Liver (tissue), 9 donors: ENCODE measurements around the gene RPS6KC1. TPM values are rescaled to one million over a fixed set of nuclear protein-coding genes. Genes with fewer than 3 reads are reported as not detected.

Experiments
- DNase-seq: peaks from one replicate; pipeline ENCODE4 v3.0.0-alpha.2; 2017; ENCODE audit warnings: low spot score
- H3K27ac ChIP-seq, 2 donors: one replicate each; pipeline ENCODE4 v1.7.0; 2013; ENCODE audit warnings: inconsistent platforms in 2 of 2, low read length in 2 of 2, control low read depth in 1 of 2, low read depth in 1 of 2, mild to moderate bottlenecking in 1 of 2
- H3K27me3 ChIP-seq, 4 donors: one replicate each; pipeline versions ENCODE4 v1.6.1 to v1.7.0; 2013; ENCODE audit warnings: low read length in 3 of 4, inconsistent platforms in 1 of 4, mild to moderate bottlenecking in 1 of 4, moderate library complexity in 1 of 4; ENCODE audit not compliant: control insufficient read depth in 4 of 4, insufficient read depth in 4 of 4
- H3K36me3 ChIP-seq, 4 donors: one replicate each; pipeline versions ENCODE4 v1.6.1 to v1.7.0; 2013; ENCODE audit warnings: low read length in 3 of 4, mild to moderate bottlenecking in 3 of 4, low read depth in 1 of 4, moderate library complexity in 1 of 4; ENCODE audit not compliant: control insufficient read depth in 4 of 4, insufficient read depth in 3 of 4
- H3K4me1 ChIP-seq, 4 donors: one replicate each; pipeline versions ENCODE4 v1.6.1 to v1.7.0; 2013; ENCODE audit warnings: low read length in 3 of 4, mild to moderate bottlenecking in 3 of 4, moderate library complexity in 1 of 4; ENCODE audit not compliant: control insufficient read depth in 4 of 4, insufficient read depth in 4 of 4
- H3K4me3 ChIP-seq, 3 donors: one replicate each; pipeline versions ENCODE4 v1.6.1 to v1.7.0; 2013; ENCODE audit warnings: low read length in 3 of 3, control low read depth in 1 of 3, low read depth in 1 of 3, mild to moderate bottlenecking in 1 of 3
- H3K9ac ChIP-seq, 2 donors: one replicate each; pipeline ENCODE4 v1.7.0; 2013; ENCODE audit warnings: low read length in 2 of 2, mild to moderate bottlenecking in 2 of 2, moderate library complexity in 2 of 2, control low read depth in 1 of 2, low read depth in 1 of 2
- H3K9me3 ChIP-seq, 4 donors: one replicate each; pipeline versions ENCODE4 v1.6.1 to v1.7.0; 2013; ENCODE audit warnings: low read length in 3 of 4; ENCODE audit not compliant: control insufficient read depth in 4 of 4
- ATF3 ChIP-seq: IDR thresholded peaks from 2 replicates; pipeline ENCODE4 v1.6.1; 2016; ENCODE audit warnings: antibody characterized with exemption
- EGR1 ChIP-seq, 2 donors: IDR thresholded peaks; 2 replicates each; pipeline ENCODE4 v1.6.1; 2016 to 2018; ENCODE audit warnings: antibody characterized with exemption in 2 of 2, low read depth in 2 of 2
- FOXA1 ChIP-seq: IDR thresholded peaks from 2 replicates; pipeline ENCODE4 v1.6.1; 2016; ENCODE audit warnings: antibody characterized with exemption
- FOXA2 ChIP-seq: IDR thresholded peaks from 2 replicates; pipeline ENCODE4 v1.6.1; 2016; ENCODE audit warnings: antibody characterized with exemption
- GABPA ChIP-seq, 2 donors: IDR thresholded peaks in 1 of 2; conservative IDR thresholded peaks in 1 of 2; 2 replicates each; pipeline ENCODE4 v1.6.1; 2016; ENCODE audit warnings: antibody characterized with exemption in 2 of 2, mild to moderate bottlenecking in 1 of 2, moderate library complexity in 1 of 2
- HNF4A ChIP-seq, 2 donors: conservative IDR thresholded peaks; 2 replicates each; pipeline ENCODE4 v1.6.1; 2016; ENCODE audit warnings: antibody characterized with exemption in 2 of 2, mild to moderate bottlenecking in 2 of 2
- HNF4G ChIP-seq: IDR thresholded peaks from 2 replicates; pipeline ENCODE4 v1.6.1; 2016; ENCODE audit warnings: antibody characterized with exemption
- JUND ChIP-seq, 2 donors: IDR thresholded peaks; 2 replicates each; pipeline ENCODE4 v1.6.1; 2016; ENCODE audit warnings: antibody characterized with exemption in 2 of 2
- MAX ChIP-seq: IDR thresholded peaks from 2 replicates; pipeline ENCODE4 v1.6.1; 2016; ENCODE audit warnings: antibody characterized with exemption
- NR2F2 ChIP-seq: IDR thresholded peaks from 2 replicates; pipeline ENCODE4 v1.6.1; 2016; ENCODE audit warnings: antibody characterized with exemption
- RAD21 ChIP-seq, 2 donors: IDR thresholded peaks; 2 replicates each; pipeline ENCODE4 v1.6.1; 2016; ENCODE audit warnings: antibody characterized with exemption in 2 of 2, mild to moderate bottlenecking in 2 of 2
- RXRA ChIP-seq, 2 donors: IDR thresholded peaks; 2 replicates each; pipeline ENCODE4 v1.6.1; 2017 to 2018; ENCODE audit warnings: antibody characterized with exemption in 2 of 2, mild to moderate bottlenecking in 1 of 2
- SP1 ChIP-seq: IDR thresholded peaks from 2 replicates; pipeline ENCODE4 v1.6.1; 2018; ENCODE audit warnings: antibody characterized with exemption, mild to moderate bottlenecking
- TAF1 ChIP-seq: conservative IDR thresholded peaks from 2 replicates; pipeline ENCODE4 v1.6.1; 2016; ENCODE audit warnings: antibody characterized with exemption, mild to moderate bottlenecking
- YY1 ChIP-seq: IDR thresholded peaks from 2 replicates; pipeline ENCODE4 v1.6.1; 2016; ENCODE audit warnings: antibody characterized with exemption, mild to moderate bottlenecking
- ZBTB33 ChIP-seq: IDR thresholded peaks from 2 replicates; pipeline ENCODE4 v1.6.1; 2016; ENCODE audit warnings: antibody characterized with exemption
- WGBS: extraction: QIAGEN DNeasy Blood & Tissue Kit; methylation state at CpG from one replicate; pipeline ENCODE4 v1.1.7; 2013; 5-methylcytosine and 5-hydroxymethylcytosine counted together
- polyA plus RNA-seq, 2 donors: library from polyadenylated mRNA; stranded (reverse) in 1 of 2; unstranded in 1 of 2; fragments of 200-250 nt in 1 of 2; fragments of >200 nt in 1 of 2; fragmentation: Nextera tagmentation in 1 of 2; extraction: Ambion mirVana in 1 of 2; gene quantifications; one replicate each; pipeline versions ENCODE4 v1.2.1 to v1.2.3, GENCODE V29; 2013 to 2015
- total RNA-seq, 2 donors: library from RNA; depleted of rRNA; stranded (reverse); fragments of >200 nt; gene quantifications; one replicate each; pipeline ENCODE4 v1.2.3, GENCODE V29; 2014
- TF ChIP-seq, protein P1 (sequence below): fragments of 150-350 bp; IDR thresholded peaks from 2 replicates; pipeline ENCODE4 v1.5.1; 2017; ENCODE audit warnings: improper control_type of control experiment, low read depth, low read length; ENCODE audit not compliant: missing input control
- TF ChIP-seq, protein P2 (sequence below): IDR thresholded peaks from 2 replicates; pipeline ENCODE4 v1.6.1; 2016; ENCODE audit warnings: antibody characterized with exemption, mild to moderate bottlenecking
- donor health status: healthy.
- donor health status: healthy.
- donor health status: healthy.
- donor health status: healthy.
- donor health status: healthy.

Gene RPS6KC1
- total and polyA plus RNA-seq, 4 donors: 3.5 to 15.6 (median 9.8) TPM

DNA sequence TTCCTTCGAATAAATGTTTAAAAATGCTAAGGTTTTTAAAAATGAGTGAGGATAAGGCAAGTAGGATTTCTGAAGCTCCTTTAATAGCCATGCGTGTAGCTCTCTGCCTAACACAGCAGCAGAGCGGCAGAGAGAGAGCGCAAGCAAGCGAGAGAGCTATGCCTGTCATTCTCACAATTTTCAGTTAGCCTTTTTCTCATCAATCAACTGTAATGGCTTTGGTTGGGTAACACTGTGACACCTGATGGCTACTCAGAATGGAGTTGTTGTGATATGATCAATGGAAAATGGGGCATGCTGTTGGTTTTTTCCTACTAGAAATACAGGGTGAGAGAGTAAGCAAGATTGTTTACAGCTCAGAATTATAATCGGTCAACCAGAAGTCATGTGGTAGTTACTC is 198.4 kb downstream of the RPS6KC1 start (continued):
- TF ChIP-seq MAX (no peak), JUND (IDR thresholded peaks at IDR 0.05) (no peak), GABPA (IDR thresholded peaks at IDR 0.05 in 1 of 2, conservative IDR thresholded peaks at IDR 0.05 in 1 of 2) (no peak), HNF4A (conservative IDR thresholded peaks at IDR 0.05) (no peak), RAD21 (IDR thresholded peaks at IDR 0.05) (no peak), ATF3 (no peak)

DNA sequence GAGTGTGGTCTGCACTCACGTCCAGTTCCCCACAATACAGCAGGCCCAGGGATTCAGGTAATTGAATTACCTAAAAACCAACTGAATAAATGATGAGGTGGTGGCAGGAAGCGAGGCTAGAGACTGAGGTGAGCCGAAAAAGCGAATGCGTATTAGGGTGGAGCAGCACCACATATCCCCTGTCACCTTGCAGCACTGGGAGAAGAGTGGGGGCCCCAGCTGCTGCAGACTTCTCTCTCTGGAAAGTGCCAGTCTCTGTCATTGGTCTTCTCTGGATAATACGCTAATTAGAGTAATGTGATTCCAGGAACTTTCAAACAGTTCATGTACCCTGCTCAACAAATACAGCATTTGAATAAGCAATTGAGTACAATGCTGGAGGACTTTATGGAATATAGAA is 199.0 kb downstream of the RPS6KC1 start:
- no peaks in the 10 kb centered on the region for H3K9me3 ChIP-seq
- WGBS: 99% methylated on average over 6 of the region's 6 CpGs
- H3K4me3 ChIP-seq: no peak overlapping the region
- no peak overlapping the region for H3K9ac ChIP-seq
- no peak overlapping the region for H3K27ac ChIP-seq
- peaks cover 0 to 15% (median 4%) of the 10 kb centered on the region in 4 donors for H3K4me1 ChIP-seq
- no peaks in the 10 kb centered on the region for H3K27me3 ChIP-seq
- no peaks in the 10 kb centered on the region for H3K36me3 ChIP-seq
- DNase-seq: no peak
- TF ChIP-seq JUND (IDR thresholded peaks at IDR 0.05): no peak
- TF ChIP-seq HNF4G: no peak
- TF ChIP-seq, protein P1, sequence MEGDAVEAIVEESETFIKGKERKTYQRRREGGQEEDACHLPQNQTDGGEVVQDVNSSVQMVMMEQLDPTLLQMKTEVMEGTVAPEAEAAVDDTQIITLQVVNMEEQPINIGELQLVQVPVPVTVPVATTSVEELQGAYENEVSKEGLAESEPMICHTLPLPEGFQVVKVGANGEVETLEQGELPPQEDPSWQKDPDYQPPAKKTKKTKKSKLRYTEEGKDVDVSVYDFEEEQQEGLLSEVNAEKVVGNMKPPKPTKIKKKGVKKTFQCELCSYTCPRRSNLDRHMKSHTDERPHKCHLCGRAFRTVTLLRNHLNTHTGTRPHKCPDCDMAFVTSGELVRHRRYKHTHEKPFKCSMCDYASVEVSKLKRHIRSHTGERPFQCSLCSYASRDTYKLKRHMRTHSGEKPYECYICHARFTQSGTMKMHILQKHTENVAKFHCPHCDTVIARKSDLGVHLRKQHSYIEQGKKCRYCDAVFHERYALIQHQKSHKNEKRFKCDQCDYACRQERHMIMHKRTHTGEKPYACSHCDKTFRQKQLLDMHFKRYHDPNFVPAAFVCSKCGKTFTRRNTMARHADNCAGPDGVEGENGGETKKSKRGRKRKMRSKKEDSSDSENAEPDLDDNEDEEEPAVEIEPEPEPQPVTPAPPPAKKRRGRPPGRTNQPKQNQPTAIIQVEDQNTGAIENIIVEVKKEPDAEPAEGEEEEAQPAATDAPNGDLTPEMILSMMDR: no peak
- no peak for TF ChIP-seq RXRA (IDR thresholded peaks at IDR 0.05)
- TF ChIP-seq FOXA1: no peak
- no peak for TF ChIP-seq TAF1
- TF ChIP-seq MAX: no peak
- TF ChIP-seq SP1: no peak
- no peak for TF ChIP-seq ZBTB33
- no peak for TF ChIP-seq FOXA2
- no peak for TF ChIP-seq NR2F2
- TF ChIP-seq EGR1 (IDR thresholded peaks at IDR 0.05; ENCODE audit: low read depth in 2 of 2): no peak
- TF ChIP-seq, protein P2, sequence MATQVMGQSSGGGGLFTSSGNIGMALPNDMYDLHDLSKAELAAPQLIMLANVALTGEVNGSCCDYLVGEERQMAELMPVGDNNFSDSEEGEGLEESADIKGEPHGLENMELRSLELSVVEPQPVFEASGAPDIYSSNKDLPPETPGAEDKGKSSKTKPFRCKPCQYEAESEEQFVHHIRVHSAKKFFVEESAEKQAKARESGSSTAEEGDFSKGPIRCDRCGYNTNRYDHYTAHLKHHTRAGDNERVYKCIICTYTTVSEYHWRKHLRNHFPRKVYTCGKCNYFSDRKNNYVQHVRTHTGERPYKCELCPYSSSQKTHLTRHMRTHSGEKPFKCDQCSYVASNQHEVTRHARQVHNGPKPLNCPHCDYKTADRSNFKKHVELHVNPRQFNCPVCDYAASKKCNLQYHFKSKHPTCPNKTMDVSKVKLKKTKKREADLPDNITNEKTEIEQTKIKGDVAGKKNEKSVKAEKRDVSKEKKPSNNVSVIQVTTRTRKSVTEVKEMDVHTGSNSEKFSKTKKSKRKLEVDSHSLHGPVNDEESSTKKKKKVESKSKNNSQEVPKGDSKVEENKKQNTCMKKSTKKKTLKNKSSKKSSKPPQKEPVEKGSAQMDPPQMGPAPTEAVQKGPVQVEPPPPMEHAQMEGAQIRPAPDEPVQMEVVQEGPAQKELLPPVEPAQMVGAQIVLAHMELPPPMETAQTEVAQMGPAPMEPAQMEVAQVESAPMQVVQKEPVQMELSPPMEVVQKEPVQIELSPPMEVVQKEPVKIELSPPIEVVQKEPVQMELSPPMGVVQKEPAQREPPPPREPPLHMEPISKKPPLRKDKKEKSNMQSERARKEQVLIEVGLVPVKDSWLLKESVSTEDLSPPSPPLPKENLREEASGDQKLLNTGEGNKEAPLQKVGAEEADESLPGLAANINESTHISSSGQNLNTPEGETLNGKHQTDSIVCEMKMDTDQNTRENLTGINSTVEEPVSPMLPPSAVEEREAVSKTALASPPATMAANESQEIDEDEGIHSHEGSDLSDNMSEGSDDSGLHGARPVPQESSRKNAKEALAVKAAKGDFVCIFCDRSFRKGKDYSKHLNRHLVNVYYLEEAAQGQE: no peak
- no peak for TF ChIP-seq ATF3
- no peak for TF ChIP-seq HNF4A (conservative IDR thresholded peaks at IDR 0.05)
- TF ChIP-seq RAD21 (IDR thresholded peaks at IDR 0.05): no peak
- TF ChIP-seq GABPA (IDR thresholded peaks at IDR 0.05 in 1 of 2, conservative IDR thresholded peaks at IDR 0.05 in 1 of 2): no peak
- no peak for TF ChIP-seq YY1
